GM10266 (cell line): ENCODE measurements around the gene DTD1.

Experiments used
- DNase-seq: peaks from one replicate; pipeline ENCODE4 v3.0.0; 2012; ENCODE audit errors: extremely low spot score
- TF ChIP-seq, protein P1 (sequence below): IDR thresholded peaks from 2 replicates; pipeline ENCODE4 v1.5.1; 2012; ENCODE audit warnings: mild to moderate bottlenecking, low read depth; ENCODE audit not compliant: control insufficient read depth, insufficient read depth; ENCODE audit errors: missing control alignments

DTD1 gene

DNA sequence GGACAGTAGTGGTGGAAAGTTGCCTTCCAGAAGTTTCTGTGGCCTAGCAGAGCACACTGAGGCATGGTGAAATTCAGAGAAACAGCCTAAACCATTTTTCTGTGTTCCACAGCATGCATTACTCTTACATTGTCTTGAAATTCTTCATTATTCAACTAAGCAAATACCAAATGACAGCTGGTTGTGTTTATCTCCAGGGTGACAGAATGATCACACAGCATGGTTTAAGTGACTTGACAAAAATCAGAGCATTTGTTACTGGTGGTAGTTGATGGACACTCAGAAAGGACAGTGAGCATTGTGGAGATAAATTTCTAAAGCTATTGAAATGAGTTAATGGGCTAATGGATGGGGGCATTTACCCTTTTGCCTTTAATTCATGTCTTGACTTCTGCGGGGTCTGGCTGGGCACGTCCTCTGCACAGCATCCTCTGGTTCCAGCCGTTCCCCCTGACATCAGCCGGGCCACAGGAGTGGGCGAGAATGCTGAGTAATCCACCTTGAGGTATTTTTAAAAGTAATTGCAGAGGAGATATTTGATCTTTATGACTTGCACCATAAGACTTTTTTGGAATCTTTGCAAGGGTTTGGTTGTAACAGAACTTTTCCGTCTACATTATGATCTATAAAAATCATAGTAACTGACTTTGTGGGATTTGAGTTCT is 146.8 kb downstream of the DTD1 start:
- DNase-seq = no peak
- TF ChIP-seq, protein P1, sequence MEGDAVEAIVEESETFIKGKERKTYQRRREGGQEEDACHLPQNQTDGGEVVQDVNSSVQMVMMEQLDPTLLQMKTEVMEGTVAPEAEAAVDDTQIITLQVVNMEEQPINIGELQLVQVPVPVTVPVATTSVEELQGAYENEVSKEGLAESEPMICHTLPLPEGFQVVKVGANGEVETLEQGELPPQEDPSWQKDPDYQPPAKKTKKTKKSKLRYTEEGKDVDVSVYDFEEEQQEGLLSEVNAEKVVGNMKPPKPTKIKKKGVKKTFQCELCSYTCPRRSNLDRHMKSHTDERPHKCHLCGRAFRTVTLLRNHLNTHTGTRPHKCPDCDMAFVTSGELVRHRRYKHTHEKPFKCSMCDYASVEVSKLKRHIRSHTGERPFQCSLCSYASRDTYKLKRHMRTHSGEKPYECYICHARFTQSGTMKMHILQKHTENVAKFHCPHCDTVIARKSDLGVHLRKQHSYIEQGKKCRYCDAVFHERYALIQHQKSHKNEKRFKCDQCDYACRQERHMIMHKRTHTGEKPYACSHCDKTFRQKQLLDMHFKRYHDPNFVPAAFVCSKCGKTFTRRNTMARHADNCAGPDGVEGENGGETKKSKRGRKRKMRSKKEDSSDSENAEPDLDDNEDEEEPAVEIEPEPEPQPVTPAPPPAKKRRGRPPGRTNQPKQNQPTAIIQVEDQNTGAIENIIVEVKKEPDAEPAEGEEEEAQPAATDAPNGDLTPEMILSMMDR = no peak

DNA sequence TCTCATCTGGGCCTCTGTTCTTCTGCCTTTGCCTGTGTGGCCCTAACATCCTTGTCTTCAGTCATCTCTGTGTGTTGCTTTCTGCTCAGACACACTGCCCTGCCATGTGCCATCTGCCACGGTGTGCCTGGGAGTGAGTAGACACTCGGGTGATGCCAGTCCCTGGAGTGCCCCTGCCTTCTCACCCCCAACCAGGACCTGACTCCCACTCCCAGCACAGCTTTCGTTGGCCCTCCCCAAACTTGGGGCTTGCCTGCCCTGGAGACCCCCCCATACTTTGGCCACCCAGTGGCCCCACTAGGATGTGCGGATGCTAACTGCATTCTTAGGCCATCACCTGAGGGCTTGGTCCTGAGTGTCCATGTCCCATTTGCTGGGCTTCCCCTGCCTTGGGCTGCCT is 149.3 kb downstream of the DTD1 start:
- no peak for DNase-seq
- TF ChIP-seq, protein P1 = no peak

DNA sequence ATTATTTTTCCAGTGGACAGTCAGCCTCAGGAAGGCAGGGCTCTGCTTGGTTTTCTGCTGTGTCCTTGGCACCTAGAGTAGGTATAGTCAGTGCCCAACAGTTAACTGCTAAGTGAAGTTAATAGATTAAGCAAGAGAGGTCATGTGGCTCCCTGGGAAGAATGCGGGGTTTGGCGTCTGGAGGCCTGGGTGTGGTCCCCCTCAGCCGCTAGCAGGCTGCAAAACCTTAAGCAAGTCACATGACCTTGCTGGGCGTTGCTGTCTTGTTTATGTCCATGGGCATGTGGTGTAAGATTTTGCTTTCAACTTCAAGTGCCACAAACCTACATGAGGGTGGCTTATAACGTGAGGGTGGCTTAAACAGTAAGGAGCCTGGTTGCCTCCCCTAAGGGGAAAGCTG is 150.2 kb downstream of the DTD1 start:
- DNase-seq = no peak
- TF ChIP-seq, protein P1 = no peak

DNA sequence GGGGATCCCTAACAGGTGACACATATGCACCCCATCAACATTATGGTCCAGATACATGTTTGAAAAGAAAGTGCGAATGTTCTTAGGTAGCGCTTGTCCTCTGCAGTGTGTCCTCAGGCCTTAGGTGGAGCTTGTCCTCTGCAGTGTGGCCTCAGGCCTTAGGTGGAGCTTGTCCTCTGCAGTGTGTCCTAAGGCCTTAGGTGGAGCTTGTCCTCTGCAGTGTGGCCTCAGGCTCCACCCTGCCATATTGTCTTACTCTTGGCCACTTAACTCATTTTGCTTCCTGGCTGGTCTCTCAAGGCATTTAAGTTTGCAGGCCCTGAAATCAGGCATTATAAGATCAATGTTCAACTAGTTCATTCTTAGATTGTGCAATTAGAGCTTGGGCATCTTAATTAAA is 151.0 kb downstream of the DTD1 start:
- TF ChIP-seq, protein P1 = no peak
- DNase-seq = no peak

DNA sequence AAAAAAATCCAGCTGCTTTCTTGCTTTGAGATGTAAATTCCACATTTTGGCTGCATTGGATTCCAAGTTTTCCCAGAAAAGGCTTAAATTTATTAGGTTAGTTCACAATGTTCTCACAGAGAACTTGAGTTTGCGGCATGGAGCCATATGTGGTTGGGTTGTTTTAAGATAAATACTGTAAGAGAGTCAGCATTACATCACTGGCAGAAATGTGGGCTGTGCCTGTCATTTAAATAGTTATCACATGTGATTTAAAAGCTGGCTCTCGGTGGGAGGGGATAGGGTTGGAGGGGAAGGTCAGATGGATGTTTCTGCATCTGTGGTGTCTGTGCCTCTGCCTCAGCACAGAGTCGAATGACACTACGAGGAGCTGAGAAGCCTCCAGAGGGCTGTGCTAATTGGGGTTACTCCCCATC is 151.9 kb downstream of the DTD1 start:
- no peak for DNase-seq
- TF ChIP-seq, protein P1 = no peak

DNA sequence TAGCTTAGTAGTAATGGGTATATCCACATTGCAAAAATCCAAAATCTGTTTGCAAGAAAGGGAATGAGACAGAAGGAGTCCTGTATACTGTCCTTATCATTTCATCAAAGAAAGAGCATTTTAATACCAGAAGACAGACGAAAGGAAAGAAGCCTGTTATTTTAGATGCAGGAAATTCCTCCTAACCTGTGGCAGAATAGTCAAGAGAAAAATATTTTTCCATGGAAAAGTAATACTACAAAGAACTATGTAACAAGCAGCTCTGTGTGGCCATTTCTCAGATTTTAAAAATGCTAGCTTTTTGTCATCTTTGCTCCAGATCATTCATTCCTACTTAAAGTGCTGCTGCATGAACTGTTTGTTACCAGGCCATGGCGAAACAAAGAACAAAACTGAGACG is 152.9 kb downstream of the DTD1 start:
- DNase-seq = no peak
- TF ChIP-seq, protein P1 = no peak

DNA sequence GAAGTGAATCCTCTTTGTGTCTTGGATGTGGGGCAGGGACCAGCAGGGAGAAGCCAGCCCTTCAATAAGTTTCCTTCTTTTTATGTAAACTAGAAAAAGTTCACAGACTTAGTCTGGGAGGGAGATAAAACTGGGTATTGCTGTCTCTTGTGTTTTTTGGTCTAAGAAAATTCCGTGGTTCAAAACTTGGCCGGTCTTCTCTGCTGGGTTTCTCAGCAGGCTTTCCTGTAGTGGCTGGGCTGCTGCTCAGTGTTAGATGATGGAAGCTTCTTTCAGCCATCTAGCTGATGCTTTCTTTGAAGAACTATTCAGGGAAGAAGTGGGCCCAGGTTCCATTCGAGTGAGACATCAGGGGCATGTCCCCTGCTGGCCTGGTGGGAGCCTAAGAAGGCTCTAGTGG is 155.0 kb downstream of the DTD1 start:
- TF ChIP-seq, protein P1 = no peak
- no peak for DNase-seq
